GM21423 (cell line): Measurements from ENCODE around the gene MYO1E.
A peak's percentile ranks its signal among the peaks of the same experiment; 100 is the strongest.

Source experiments
- ATAC-seq: cut with Tn5 transposase; IDR thresholded peaks from one replicate; pipeline ENCODE4 v1.9.1; 2021; ENCODE audit warnings: mild to moderate bottlenecking, moderate library complexity; ENCODE audit not compliant: unreplicated experiment

The MYO1E gene

GRCh38 chr15:59240036-59240435 lies 132.6 kb downstream of the MYO1E start:
- no peak for ATAC-seq

- ATAC-seq = peak; percentile 51
Observed at GRCh38 chr15:59237924-59238331, 134.7 kb downstream of the MYO1E start.

GRCh38 chr15:59237119-59237855 lies 135.4 kb downstream of the MYO1E start:
- ATAC-seq = peak; percentile 63

- ATAC-seq = no peak
Observed at GRCh38 chr15:59236394-59236793, 136.3 kb downstream of the MYO1E start.

- ATAC-seq = no peak
Observed at GRCh38 chr15:59232476-59232875, 140.2 kb downstream of the MYO1E start.

GRCh38 chr15:59230531-59231055 lies 142.1 kb downstream of the MYO1E start:
- ATAC-seq = no peak

- ATAC-seq = no peak
Observed at GRCh38 chr15:59229453-59229852, 143.2 kb downstream of the MYO1E start.

- ATAC-seq = no peak
Observed at GRCh38 chr15:59229015-59229414, 143.7 kb downstream of the MYO1E start.

- ATAC-seq = no peak
Observed at GRCh38 chr15:59227021-59227420, 145.7 kb downstream of the MYO1E start.

GRCh38 chr15:59224474-59224873 lies 148.2 kb downstream of the MYO1E start:
- ATAC-seq = no peak

- no peak for ATAC-seq
Observed at GRCh38 chr15:59223736-59224135, 148.9 kb downstream of the MYO1E start.

- ATAC-seq = no peak
Observed at GRCh38 chr15:59222906-59223550, 149.6 kb downstream of the MYO1E start.

- no peak for ATAC-seq
Observed at GRCh38 chr15:59221511-59222505, 150.9 kb downstream of the MYO1E start.

- ATAC-seq = no peak
Observed at GRCh38 chr15:59218710-59219109, 154.0 kb downstream of the MYO1E start.

- no peak for ATAC-seq
Observed at GRCh38 chr15:59217876-59218498, 154.7 kb downstream of the MYO1E start.

GRCh38 chr15:59216911-59217310 lies 155.8 kb downstream of the MYO1E start:
- no peak for ATAC-seq

GRCh38 chr15:59210186-59210585 lies 162.5 kb downstream of the MYO1E start:
- ATAC-seq = no peak

- ATAC-seq = no peak
Observed at GRCh38 chr15:59208613-59209249, 163.9 kb downstream of the MYO1E start.

GRCh38 chr15:59206623-59207183 lies 166.0 kb downstream of the MYO1E start, which contains the start of gene LDHAL6B:
TSS of gene LDHAL6B (plus strand) at chr15:59206843. CDS start at chr15:59206941, 98 bp downstream.
- ATAC-seq = no peak
